ENCODE data around the gene ZNF521. TPM values are rescaled to one million over a fixed set of nuclear protein-coding genes. Genes with fewer than 3 reads are reported as not detected.

ZNF521 gene
- total and polyA plus RNA-seq, 4 donors, result 0.50 to 3.7 (median 1.5) TPM

DNA sequence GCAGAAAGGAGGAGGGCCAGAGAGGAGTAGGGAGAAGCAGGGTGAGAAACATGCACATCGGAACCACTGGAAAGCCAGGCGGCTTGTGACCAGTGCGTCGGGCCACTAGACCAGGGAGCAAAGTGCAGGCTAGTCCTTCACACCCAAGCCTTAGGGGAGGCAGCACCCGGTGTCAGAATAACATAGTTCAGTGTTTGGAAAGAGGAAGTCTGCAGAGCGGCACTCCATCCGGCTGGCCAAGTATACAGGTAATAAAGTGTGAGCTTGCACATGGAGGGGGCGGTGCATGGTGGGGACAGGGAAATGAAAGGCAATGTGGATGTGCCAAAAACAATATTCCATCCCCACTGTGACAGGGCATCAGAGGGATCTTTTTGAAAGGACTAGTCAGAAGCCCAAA is 69.7 kb downstream of the ZNF521 start:
- H3K9me3 ChIP-seq (ENCODE audit: control insufficient read depth in 4 of 4, low read length in 3 of 4), result no peaks in the 10 kb centered on the region
- no peak overlapping the region for H3K9ac ChIP-seq (ENCODE audit: low read depth in 1 of 2, low read length in 2 of 2)
- H3K27ac ChIP-seq (ENCODE audit: low read depth in 1 of 2, low read length in 2 of 2), result no peak overlapping the region
- peaks cover 0 to 11% (median 0%) of the 10 kb centered on the region in 4 donors for H3K27me3 ChIP-seq (ENCODE audit: control insufficient read depth in 4 of 4, insufficient read depth in 4 of 4, low read length in 3 of 4)
- no peak for DNase-seq (ENCODE audit: low spot score)
- no peak for TF ChIP-seq REST (IDR thresholded peaks at IDR 0.05)
- TF ChIP-seq, protein P1, sequence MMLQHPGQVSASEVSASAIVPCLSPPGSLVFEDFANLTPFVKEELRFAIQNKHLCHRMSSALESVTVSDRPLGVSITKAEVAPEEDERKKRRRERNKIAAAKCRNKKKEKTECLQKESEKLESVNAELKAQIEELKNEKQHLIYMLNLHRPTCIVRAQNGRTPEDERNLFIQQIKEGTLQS (IDR thresholded peaks at IDR 0.05), result no peak
- no peak for TF ChIP-seq SP1 (IDR thresholded peaks at IDR 0.05)
- no peak for TF ChIP-seq HNF4A (conservative IDR thresholded peaks at IDR 0.05)
- TF ChIP-seq CTCF (IDR thresholded peaks at IDR 0.05; ENCODE audit: low read depth, low read length, missing input control), result no peak
- TF ChIP-seq, protein P2, sequence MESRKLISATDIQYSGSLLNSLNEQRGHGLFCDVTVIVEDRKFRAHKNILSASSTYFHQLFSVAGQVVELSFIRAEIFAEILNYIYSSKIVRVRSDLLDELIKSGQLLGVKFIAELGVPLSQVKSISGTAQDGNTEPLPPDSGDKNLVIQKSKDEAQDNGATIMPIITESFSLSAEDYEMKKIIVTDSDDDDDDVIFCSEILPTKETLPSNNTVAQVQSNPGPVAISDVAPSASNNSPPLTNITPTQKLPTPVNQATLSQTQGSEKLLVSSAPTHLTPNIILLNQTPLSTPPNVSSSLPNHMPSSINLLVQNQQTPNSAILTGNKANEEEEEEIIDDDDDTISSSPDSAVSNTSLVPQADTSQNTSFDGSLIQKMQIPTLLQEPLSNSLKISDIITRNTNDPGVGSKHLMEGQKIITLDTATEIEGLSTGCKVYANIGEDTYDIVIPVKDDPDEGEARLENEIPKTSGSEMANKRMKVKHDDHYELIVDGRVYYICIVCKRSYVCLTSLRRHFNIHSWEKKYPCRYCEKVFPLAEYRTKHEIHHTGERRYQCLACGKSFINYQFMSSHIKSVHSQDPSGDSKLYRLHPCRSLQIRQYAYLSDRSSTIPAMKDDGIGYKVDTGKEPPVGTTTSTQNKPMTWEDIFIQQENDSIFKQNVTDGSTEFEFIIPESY (IDR thresholded peaks at IDR 0.05), result no peak
- TF ChIP-seq RAD21 (IDR thresholded peaks at IDR 0.05), result no peak
- no peak for TF ChIP-seq YY1 (IDR thresholded peaks at IDR 0.05)
- TF ChIP-seq FOXA2 (IDR thresholded peaks at IDR 0.05), result no peak
- TF ChIP-seq NR2F2 (IDR thresholded peaks at IDR 0.05), result no peak
- TF ChIP-seq FOXA1 (IDR thresholded peaks at IDR 0.05), result no peak
- TF ChIP-seq RXRA (IDR thresholded peaks at IDR 0.05), result no peak
- no peak for TF ChIP-seq JUND (IDR thresholded peaks at IDR 0.05)
- TF ChIP-seq, protein P3, sequence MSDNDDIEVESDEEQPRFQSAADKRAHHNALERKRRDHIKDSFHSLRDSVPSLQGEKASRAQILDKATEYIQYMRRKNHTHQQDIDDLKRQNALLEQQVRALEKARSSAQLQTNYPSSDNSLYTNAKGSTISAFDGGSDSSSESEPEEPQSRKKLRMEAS (IDR thresholded peaks at IDR 0.05), result no peak
- no peak for TF ChIP-seq EGR1 (IDR thresholded peaks at IDR 0.05; ENCODE audit: low read depth in 2 of 2)
- TF ChIP-seq GABPA (IDR thresholded peaks at IDR 0.05 in 1 of 2, conservative IDR thresholded peaks at IDR 0.05 in 1 of 2), result no peak
- no peak for TF ChIP-seq TAF1 (conservative IDR thresholded peaks at IDR 0.05)
- no peak for TF ChIP-seq HNF4G (IDR thresholded peaks at IDR 0.05)
- no peak overlapping the region for H3K4me3 ChIP-seq (ENCODE audit: low read depth in 1 of 3, low read length in 3 of 3)
- WGBS, result 25% methylated on average over 8 of the region's 8 CpGs
- H3K4me1 ChIP-seq (ENCODE audit: control insufficient read depth in 4 of 4, insufficient read depth in 4 of 4, low read length in 3 of 4), result no peaks in the 10 kb centered on the region
- no peaks in the 10 kb centered on the region for H3K36me3 ChIP-seq (ENCODE audit: control insufficient read depth in 4 of 4, insufficient read depth in 3 of 4, low read depth in 1 of 4, low read length in 3 of 4)
